Transverse colon (tissue), 4 donors: ENCODE measurements around the gene PTS.

Experiments used
- EP300 ChIP-seq: sonication (generic); formaldehyde crosslinking; IDR thresholded peaks from one replicate; pipeline ENCODE4 v1.6.1; 2017; ENCODE audit warnings: antibody characterized with exemption, low read depth
- POLR2AphosphoS5 ChIP-seq, 3 donors: sonication (generic); formaldehyde crosslinking; IDR thresholded peaks; one replicate each; pipeline ENCODE4 v1.6.1; 2016; ENCODE audit warnings: antibody characterized with exemption in 3 of 3
- TF ChIP-seq, protein P1 (sequence below), 5 experiments: fragments of 200-600 bp in 3 of 5; fragments of 450-650 bp in 2 of 5; sonication (generic) in 3 of 5; IDR thresholded peaks; 1 replicate in 2 of 5; 2 replicates in 3 of 5; pipeline ENCODE4 v1.5.1; 2016 to 2017; ENCODE audit warnings: antibody characterized with exemption in 5 of 5, inconsistent platforms in 3 of 5, mild to moderate bottlenecking in 2 of 5, moderate library complexity in 1 of 5

GRCh38 chr11:112196519-112197087 is 29.6 kb upstream of the PTS start:
- TF ChIP-seq, protein P1, sequence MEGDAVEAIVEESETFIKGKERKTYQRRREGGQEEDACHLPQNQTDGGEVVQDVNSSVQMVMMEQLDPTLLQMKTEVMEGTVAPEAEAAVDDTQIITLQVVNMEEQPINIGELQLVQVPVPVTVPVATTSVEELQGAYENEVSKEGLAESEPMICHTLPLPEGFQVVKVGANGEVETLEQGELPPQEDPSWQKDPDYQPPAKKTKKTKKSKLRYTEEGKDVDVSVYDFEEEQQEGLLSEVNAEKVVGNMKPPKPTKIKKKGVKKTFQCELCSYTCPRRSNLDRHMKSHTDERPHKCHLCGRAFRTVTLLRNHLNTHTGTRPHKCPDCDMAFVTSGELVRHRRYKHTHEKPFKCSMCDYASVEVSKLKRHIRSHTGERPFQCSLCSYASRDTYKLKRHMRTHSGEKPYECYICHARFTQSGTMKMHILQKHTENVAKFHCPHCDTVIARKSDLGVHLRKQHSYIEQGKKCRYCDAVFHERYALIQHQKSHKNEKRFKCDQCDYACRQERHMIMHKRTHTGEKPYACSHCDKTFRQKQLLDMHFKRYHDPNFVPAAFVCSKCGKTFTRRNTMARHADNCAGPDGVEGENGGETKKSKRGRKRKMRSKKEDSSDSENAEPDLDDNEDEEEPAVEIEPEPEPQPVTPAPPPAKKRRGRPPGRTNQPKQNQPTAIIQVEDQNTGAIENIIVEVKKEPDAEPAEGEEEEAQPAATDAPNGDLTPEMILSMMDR (IDR thresholded peaks at IDR 0.05), result no peak
- TF ChIP-seq POLR2AphosphoS5 (IDR thresholded peaks at IDR 0.05) (no peak), EP300 (no peak)
